ENCODE measurements around the gene ISOC2.

The ISOC2 gene

DNA sequence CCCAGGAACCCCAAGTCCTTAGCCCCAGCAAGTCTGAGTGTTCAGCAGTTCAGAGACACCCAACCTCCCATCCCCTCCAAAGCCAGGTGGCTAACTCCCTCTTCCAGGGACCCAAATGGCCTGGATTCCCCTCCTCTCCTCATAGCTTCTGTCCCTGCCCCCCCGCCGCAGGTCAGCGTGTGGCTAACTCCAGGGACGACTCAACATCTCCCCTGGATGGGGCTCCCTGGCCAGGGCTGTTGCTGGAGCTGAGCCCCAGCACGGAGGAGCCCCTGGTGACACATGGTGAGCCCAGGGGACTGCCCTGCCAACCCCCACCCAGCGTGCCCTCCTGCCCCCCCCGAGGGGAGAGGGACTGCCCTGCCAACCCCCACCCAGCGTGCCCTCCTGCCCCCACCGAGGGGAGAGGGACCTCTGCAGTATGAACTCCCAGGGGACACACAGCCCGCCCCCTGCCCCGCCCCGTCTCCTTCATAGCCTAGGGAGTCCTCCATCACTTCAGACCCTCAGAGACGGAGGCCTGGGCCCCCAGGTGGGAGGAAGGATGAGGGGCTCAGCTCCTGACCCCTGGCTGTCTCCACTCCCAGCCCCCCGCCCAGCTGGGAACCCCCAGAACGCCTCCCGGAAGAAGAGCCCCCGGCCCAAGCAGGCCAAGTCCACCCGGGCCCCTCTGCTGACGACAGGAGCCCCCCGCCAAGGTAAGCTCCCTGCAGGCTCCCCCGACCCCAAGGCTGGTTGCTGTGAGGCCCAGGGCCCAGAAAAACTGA, 28.5 kb upstream of the ISOC2 start:
- DNase-seq = no peak

DNA sequence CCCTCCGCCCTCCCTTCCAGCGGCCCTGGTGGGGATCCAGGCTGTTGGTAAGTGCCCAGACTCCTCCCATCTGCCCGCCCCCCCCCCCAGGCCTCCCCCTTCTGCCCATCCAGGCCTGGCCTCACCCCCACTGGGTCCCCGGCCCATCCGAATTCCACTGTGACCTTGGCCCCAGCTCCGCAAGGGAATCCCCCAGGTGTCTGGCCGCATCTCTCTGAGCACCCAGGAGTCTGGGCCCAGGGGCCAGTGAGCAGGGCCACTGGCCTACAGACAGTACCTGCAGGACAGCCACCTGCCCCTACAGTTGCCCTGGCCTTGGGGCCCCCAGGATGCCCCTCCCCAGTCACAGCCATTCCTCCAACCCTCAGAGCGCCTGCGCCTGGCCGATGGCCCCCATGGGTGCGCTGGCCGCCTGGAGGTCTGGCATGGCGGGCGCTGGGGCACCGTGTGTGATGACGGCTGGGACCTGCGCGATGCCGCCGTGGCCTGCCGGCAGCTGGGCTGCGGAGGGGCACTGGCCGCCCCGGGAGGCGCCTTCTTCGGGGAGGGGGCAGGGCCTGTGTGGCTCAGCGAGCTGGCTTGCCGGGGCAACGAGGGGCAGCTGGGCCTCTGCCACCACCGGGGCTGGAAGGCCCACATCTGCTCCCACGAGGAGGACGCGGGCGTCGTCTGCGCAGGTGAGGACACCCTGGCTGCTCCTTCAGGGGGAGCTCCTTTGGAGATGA, 27.7 kb upstream of the ISOC2 start:
- DNase-seq = peak; percentile 84

DNA sequence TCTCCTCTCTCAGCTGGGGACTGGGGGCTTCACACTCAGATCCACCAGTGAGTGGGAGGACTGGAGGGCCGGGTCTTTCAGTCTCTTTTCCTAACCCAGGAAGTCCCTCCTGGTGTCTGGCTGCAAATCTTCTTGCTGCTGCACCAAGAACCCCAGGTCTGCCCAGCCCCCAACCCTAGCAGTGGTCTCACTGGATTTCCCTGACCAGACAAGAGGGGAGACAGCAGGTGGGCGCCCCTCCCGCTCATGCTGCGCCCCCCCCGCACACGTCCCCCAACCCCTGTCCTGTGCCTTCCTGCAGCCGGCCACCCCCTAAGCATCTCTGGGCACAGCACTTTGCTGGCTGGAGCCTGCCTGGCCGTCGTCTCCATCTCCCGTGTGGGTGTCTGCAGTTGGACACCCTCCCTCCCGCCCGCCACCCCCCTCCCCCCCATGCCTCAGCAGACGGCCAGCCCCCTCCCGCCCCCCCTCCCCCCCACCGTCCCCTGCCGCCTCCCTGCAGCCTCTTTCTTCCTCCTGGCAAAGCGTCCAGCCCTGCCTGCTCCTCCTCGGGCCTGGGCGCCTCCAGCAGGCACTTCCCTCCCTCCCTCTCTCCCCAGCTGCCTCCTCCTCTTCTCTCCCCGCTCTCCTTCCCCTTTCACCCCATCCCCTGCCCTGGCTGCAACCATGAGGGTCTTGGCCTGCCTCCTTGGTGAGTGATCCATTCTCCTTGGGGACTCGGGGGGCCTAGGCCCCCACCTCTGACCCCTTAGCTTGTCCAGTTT, 26.7 kb upstream of the ISOC2 start, which contains the start of gene SSC5D:
SSC5D (plus strand) TSS at position 513 of the 764 bp plus-strand sequence; CDS start at position 667, 154 bp downstream.
- DNase-seq = peak; percentile 86

GRCh38 chr19:55486971-55487923, 25.8 kb upstream of the ISOC2 start:
- peak; percentile 96 for DNase-seq

DNA sequence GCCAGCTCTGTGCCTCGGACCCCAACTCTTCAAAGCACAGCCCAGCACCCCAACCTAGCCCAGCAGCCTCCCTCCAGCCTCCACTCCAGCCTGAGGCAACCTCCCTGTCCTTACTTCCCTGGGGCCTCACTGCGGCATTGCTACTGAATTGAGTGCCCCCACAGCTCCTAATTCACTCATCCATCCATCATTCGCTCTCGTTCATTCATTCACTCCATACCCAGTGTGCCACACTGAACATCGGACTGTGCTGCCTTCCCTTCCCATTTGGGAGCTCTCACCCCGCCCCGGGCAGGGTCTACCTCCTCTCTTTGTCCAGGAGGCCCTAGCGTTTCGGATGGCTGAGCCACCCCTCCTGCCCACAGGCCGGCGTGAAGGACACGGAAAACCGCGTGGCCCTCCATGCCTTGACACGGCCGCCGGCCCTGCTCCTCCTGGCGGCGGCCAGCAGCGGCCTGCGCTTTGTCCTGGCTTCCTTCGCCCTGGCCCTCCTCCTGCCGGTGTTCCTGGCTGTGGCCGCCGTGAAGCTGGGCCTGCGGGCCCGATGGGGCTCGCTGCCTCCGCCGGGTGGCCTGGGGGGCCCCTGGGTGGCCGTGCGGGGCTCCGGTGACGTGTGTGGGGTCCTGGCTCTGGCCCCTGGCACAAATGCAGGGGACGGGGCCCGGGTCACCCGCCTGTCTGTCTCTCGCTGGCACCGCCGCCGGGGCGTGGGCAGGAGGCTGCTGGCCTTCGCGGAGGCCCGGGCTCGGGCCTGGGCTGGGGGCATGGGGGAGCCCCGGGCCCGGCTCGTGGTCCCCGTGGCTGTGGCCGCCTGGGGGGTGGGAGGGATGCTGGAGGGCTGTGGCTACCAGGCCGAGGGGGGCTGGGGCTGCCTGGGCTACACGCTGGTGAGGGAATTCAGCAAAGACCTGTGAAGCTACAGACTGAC, 24.9 kb upstream of the ISOC2 start:
- no peak for DNase-seq

GRCh38 chr19:55485439-55486011, 24.1 kb upstream of the ISOC2 start:
- DNase-seq = no peak

GRCh38 chr19:55484593-55485438, 23.4 kb upstream of the ISOC2 start, which contains the start of gene NAT14:
Gene NAT14 (plus strand): TSS chr19:55485188. CDS start chr19:55485709, 521 bp downstream.
- peak; percentile 87 for DNase-seq

GRCh38 chr19:55483706-55484592, 22.5 kb upstream of the ISOC2 start:
- peak; percentile 40 for DNase-seq

GRCh38 chr19:55482967-55483705, 21.7 kb upstream of the ISOC2 start:
- peak; percentile 45 for DNase-seq

DNA sequence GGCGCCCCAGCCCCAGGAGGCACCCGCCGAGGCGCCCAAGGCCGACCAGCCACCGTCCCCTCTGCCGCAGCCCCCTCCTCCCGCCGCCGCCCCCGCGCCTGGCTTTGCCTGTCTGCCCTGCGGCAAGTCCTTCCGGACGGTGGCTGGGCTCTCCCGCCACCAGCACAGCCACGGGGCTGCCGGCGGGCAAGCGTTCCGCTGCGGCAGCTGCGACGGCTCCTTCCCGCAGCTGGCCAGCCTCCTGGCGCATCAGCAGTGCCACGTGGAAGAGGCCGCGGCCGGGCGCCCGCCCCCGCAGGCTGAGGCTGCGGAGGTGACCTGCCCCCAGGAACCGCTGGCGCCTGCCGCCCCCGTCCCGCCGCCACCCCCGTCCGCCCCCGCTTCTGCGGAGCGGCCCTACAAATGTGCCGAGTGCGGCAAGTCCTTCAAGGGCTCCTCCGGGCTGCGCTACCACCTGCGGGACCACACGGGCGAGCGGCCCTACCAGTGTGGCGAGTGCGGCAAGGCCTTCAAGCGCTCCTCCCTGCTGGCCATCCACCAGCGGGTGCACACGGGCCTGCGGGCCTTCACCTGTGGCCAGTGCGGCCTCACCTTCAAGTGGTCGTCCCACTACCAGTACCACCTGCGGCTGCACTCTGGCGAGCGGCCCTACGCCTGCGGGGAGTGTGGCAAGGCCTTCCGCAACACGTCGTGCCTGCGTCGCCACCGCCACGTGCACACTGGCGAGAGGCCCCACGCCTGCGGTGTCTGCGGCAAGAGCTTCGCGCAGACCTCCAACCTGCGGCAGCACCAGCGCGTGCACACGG, 20.9 kb upstream of the ISOC2 start:
- DNase-seq = peak; percentile 39

DNA sequence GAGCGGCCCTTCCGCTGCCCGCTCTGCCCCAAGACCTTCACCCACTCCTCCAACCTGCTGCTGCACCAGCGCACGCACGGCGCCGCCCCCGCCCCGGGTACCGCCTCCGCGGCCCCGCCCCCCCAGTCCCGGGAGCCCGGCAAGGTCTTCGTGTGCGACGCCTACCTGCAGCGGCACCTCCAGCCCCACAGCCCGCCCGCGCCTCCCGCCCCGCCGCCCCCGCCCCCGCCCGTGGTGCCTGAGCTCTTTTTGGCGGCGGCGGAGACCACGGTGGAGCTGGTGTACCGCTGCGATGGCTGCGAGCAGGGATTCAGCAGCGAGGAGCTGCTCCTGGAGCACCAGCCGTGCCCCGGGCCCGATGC, 20.3 kb upstream of the ISOC2 start:
- DNase-seq = peak; percentile 12

DNA sequence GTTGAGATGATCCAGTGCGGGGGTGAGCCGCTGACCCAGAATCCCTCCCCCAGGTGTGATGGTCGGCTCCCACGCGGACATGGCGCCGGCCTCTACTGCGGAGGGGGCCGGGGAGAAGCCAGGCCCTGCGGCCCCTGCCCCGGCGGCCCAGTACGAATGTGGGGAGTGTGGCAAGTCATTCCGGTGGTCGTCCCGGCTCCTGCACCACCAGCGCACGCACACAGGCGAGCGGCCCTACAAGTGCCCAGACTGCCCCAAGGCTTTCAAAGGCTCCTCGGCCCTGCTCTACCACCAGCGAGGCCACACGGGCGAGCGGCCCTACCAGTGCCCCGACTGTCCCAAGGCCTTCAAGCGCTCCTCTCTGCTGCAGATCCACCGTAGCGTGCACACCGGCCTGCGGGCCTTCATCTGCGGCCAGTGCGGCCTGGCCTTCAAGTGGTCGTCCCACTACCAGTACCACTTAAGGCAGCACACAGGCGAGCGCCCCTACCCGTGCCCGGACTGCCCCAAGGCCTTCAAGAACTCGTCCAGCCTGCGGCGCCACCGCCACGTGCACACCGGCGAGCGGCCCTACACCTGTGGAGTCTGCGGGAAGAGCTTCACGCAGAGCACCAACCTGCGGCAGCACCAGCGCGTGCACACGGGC, 19.8 kb upstream of the ISOC2 start:
- peak; percentile 35 for DNase-seq

GRCh38 chr19:55479451-55480230, 18.2 kb upstream of the ISOC2 start:
- DNase-seq = no peak

- no peak for DNase-seq
These were observed 17.6 kb upstream of the ISOC2 start for GRCh38 chr19:55479045-55479444.

GRCh38 chr19:55478364-55478763, 16.9 kb upstream of the ISOC2 start:
- DNase-seq = no peak

- DNase-seq = no peak
These were observed 16.5 kb upstream of the ISOC2 start for GRCh38 chr19:55477905-55478304.
